HL-60/S4 treated with retinoic acid at 250 ng/mL for 4 days and 3 days (cell line): Measurements from ENCODE around the gene CNTROB.

Experiments
- in situ Hi-C: fragments of 300-500 bp; cut with MboI; formaldehyde crosslinking; loops from 2 replicates; pipeline ENCODE4 v1.7.0; 2022; ENCODE audit warnings: low sequenced_read_pairs

CNTROB gene, protein sequence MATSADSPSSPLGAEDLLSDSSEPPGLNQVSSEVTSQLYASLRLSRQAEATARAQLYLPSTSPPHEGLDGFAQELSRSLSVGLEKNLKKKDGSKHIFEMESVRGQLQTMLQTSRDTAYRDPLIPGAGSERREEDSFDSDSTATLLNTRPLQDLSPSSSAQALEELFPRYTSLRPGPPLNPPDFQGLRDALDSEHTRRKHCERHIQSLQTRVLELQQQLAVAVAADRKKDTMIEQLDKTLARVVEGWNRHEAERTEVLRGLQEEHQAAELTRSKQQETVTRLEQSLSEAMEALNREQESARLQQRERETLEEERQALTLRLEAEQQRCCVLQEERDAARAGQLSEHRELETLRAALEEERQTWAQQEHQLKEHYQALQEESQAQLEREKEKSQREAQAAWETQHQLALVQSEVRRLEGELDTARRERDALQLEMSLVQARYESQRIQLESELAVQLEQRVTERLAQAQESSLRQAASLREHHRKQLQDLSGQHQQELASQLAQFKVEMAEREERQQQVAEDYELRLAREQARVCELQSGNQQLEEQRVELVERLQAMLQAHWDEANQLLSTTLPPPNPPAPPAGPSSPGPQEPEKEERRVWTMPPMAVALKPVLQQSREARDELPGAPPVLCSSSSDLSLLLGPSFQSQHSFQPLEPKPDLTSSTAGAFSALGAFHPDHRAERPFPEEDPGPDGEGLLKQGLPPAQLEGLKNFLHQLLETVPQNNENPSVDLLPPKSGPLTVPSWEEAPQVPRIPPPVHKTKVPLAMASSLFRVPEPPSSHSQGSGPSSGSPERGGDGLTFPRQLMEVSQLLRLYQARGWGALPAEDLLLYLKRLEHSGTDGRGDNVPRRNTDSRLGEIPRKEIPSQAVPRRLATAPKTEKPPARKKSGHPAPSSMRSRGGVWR

GRCh38 chr17:7931709-7932482 lies at the start of gene CNTROB, which contains the start of gene TRAPPC1:
TSS of gene CNTROB (plus strand) at chr17:7932206. CDS start at chr17:7933080, 874 bp downstream.
TSS of gene TRAPPC1 (minus strand) at chr17:7931946. CDS start at chr17:7931829, 117 bp downstream.
- in situ Hi-C loops, result no loop called here

DNA sequence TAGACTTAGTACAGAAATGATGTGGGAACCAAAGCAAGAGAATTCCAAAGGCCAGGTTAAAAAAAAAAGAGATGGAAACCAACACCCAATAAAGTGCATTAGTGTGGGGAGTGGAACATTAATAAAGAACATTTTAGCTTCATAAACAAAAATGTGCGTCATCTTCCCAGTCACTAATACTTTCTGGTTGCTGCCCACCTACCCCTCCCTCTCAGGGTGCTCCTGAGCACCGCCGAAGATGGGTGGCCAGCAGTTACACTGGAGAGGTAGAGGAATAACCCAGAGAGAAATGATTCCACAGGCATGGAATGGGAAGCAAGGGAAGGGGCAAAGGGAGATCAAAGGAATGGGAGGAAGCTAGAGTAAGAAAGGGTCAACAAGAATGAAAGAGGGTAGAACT lies 49.4 kb upstream of the CNTROB start:
- in situ Hi-C loops, result no loop called here

DNA sequence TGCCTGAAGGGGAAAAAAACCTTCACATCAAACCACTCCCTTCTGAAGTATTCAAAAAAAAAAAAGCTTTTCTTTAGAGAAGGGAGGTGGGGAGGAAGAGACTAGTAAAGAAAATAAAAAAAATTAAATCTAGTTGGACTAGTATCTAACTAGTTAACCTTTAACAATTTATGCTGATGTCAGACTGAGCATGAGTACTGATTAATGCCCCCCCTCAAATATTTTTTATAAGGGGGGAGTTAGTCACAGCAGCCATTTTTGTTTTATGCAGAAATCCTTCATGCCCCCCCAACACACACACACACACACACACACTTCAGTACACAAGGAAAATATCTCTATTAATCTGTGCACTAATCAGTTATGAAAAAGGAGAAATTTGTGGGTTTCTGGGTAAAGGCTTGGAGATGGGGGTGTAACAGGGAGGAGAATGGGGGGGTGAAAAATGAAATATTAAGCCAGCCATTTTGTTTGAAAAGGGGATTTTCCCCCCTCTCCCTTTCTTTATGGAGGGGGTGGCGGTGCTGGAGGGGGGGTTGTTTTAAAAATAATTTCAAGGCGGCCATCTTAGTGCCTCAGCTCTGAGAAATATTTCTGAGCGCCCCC lies 48.1 kb upstream of the CNTROB start:
- in situ Hi-C loops, result no loop called here

- in situ Hi-C loops, result no loop called here
Measured at GRCh38 chr17:7884581-7885366, 47.2 kb upstream of the CNTROB start.

- in situ Hi-C loops, result no loop called here
Measured at GRCh38 chr17:7885367-7886226, 46.4 kb upstream of the CNTROB start.

DNA sequence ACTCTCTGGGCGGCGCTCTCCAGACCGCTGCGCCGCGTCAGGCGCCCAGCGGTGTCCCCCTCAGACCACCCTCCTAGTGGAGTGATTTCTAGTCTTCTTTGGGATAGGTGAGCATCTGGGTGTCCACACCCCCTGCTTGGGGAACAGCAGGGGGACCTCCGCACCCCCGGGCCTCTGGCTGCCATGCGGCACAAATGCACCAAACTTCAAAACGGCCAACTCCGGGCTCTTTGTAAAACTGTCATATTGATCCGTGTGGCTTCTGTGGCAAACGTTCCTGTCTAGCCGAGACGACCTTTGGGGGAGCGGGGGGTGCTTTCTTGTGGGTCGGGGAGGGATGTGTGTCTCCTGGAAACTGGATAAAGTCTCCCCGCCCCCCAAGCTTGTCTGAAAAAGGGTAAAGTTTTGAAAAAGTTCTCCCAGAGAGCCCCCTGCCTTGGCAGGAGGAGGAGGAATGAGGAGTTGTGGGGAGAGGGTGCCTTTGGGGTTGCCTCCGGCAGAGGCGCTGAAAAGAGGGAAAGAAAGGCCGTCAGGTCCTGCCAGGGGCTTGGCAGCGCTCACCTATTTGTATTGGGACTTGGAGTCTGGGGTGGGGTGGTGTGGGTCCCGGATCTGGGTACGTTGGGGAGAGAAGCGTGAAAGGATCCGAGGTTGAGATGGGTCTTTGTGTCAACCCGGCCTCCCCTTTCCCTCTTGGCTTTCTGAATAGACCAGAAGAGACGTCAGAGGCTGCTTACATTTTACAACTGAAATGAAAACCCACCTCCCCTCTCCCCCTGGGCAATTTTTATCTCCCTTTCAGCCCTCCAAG lies 45.6 kb upstream of the CNTROB start:
- in situ Hi-C loops, result no loop called here

- in situ Hi-C loops, result no loop called here
Measured at GRCh38 chr17:7887038-7887481, 44.9 kb upstream of the CNTROB start.

GRCh38 chr17:7887482-7888183 lies 44.4 kb upstream of the CNTROB start:
- in situ Hi-C loops, result no loop called here

- in situ Hi-C loops, result no loop called here
Measured at GRCh38 chr17:7888184-7888920, 43.7 kb upstream of the CNTROB start, which contains the start of gene CHD3. TSS of gene CHD3 (plus strand) at chr17:7888789. CDS start at chr17:7889001, 212 bp downstream.

DNA sequence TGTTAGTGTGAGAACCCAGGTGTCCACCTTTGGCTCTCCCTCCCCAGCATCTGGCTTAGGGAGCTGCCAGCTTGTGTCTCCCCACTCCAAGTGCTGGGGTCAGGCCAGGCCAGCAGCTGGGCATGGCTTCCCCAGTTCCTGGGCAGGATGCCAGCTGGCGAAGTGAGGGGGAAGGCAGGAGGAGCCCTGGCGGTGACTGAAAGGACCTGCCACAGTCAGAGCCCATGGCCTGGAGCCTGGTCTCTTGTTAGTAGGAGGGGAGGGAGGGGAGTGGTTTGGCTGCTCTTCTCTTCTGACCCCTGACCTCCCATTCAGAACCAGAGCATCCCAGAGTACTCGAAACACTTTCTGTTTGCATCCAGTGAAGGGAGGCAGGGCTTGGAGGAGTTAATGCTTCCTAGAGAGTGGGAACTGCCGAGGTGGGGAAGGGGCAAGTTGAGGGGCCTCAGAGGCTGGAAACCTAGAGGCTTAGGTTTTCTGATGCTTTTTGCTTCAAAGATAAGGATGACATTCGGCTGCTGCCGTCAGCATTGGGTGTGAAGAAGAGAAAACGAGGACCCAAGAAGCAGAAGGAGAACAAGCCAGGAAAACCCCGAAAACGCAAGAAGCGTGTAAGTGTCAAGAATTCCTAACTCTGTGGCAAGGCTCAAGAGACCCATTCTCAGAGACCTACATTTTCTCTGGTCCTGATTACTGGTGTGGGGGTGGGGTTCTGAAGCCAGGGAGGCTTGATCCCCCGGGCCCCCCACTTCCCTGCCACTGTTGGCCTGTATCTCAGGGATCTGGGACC lies 42.6 kb upstream of the CNTROB start:
- in situ Hi-C loops, result no loop called here

DNA sequence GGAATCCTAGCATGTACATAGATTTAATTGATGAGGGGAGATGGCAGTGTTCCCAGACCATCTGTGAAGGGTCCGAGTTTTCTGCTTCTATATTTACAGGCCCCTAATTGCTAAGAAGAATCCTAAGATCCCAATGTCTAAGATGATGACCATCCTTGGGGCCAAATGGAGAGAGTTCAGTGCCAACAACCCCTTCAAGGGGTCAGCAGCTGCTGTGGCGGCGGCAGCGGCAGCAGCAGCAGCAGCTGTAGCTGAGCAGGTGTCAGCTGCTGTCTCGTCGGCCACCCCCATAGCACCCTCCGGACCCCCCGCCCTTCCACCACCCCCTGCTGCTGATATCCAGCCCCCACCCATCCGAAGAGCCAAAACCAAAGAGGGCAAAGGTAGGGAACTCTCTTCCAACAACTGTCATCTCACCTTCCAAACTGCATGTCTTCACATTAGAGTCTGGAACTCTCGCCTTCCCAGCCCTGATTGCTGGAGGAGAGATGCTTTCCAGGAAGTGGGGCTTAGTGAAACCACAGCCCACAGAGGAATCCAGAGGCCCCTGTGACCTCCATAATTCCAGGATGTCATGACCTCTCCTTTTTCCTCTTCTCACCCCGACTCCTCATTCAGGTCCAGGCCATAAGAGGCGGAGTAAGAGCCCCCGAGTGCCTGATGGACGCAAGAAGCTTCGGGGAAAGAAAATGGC lies 38.7 kb upstream of the CNTROB start:
- in situ Hi-C loops, result no loop called here

DNA sequence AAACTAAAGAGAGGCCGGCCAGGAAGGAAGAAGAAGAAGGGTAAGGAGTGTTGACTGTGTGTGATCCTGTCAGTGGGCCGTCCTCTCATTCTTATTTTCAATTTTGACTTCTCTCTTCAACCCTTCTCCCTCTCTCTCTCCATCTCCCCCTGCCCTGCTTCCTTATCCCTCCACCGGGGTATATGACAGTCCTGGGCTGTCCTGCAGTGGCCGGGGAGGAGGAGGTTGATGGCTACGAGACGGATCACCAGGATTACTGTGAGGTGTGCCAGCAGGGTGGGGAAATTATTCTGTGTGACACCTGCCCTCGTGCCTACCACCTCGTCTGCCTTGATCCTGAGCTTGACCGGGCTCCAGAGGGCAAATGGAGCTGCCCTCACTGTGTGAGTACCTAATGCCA lies 37.8 kb upstream of the CNTROB start:
- in situ Hi-C loops, result no loop called here

GRCh38 chr17:7894866-7895265 lies 37.1 kb upstream of the CNTROB start:
- in situ Hi-C loops, result no loop called here

DNA sequence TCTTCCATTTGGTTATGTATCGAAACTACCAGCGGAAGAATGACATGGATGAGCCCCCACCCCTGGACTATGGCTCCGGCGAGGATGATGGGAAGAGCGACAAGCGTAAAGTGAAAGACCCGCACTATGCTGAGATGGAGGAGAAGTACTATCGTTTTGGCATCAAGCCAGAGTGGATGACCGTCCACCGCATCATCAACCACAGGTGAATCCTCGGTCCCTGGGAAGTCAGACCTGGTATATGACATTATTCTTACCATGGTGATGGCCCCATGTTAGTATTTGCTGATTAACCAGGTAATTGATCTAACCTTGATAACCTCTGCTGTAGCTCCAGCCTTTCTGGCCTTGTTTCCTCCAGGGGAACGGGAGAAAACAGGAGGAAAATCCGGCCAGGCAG lies 34.9 kb upstream of the CNTROB start:
- in situ Hi-C loops, result no loop called here

DNA sequence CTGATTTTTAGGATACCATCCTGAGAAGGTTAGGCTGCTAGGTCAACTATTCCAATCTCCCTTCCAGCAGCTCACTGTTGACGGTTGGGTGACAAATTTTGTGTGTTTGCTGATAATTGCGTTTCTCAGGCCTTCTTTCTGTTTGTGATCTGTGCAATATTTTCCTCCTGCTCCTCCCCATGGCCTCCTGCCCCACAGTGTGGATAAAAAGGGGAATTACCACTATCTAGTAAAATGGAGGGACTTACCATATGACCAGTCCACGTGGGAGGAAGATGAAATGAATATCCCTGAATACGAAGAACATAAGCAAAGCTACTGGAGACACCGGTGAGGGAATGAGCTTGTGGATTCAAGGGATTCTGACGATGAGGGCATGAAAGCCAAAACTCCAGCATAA lies 34.2 kb upstream of the CNTROB start:
- in situ Hi-C loops, result no loop called here
